Breast epithelium (tissue), 4 donors: Measurements from ENCODE around the gene APOC1. TPM values are rescaled to one million over a fixed set of nuclear protein-coding genes. Genes with fewer than 3 reads are reported as not detected.
"Not testable (repeated sequence)": the region's sequence is repeated elsewhere in the genome, so short reads cannot be mapped to it uniquely, and the experiment has no call there.

Experiments
- DNase-seq, 2 donors: peaks; one replicate each; pipeline ENCODE4 v3.0.0-alpha.2; 2019; ENCODE audit warnings: low spot score in 2 of 2
- H3K27ac ChIP-seq, 2 donors: fragments of 200-600 bp; sonication (generic) in 1 of 2; one replicate each; pipeline ENCODE4 v1.5.1; 2016 to 2019; ENCODE audit warnings: mild to moderate bottlenecking in 1 of 2
- H3K27me3 ChIP-seq, 2 donors: fragments of 200-600 bp; sonication (generic) in 1 of 2; one replicate each; pipeline versions ENCODE4 v1.5.1 to v1.6.0; 2017 to 2019; ENCODE audit warnings: control low read depth in 1 of 2, mild to moderate bottlenecking in 1 of 2
- H3K36me3 ChIP-seq: fragments of 200-600 bp; one replicate; pipeline ENCODE4 v1.5.1; 2019
- H3K4me1 ChIP-seq, 2 donors: fragments of 200-600 bp; sonication (generic); one replicate each; pipeline ENCODE4 v1.5.1; 2016 to 2019; ENCODE audit warnings: control low read depth in 1 of 2
- H3K4me3 ChIP-seq, 3 donors: fragments of 200-600 bp; sonication (generic); 1 replicate in 2 of 3; 2 replicates in 1 of 3; pipeline ENCODE4 v1.5.1; 2016 to 2019; ENCODE audit warnings: mild to moderate bottlenecking in 3 of 3, moderate library complexity in 2 of 3
- H3K9me3 ChIP-seq, 2 donors: fragments of 200-600 bp; sonication (generic) in 1 of 2; one replicate each; pipeline ENCODE4 v1.5.1; 2016 to 2019; ENCODE audit warnings: control low read depth in 1 of 2
- POLR2A ChIP-seq: fragments of 450-650 bp; IDR thresholded peaks from one replicate; pipeline ENCODE4 v1.6.1; 2016; ENCODE audit warnings: antibody characterized with exemption, mild to moderate bottlenecking, moderate library complexity
- POLR2AphosphoS5 ChIP-seq, 3 donors: sonication (generic); formaldehyde crosslinking; IDR thresholded peaks; one replicate each; pipeline ENCODE4 v1.6.1; 2017; ENCODE audit warnings: antibody characterized with exemption in 3 of 3
- intact Hi-C: fragments of 100-400 bp; cut with DNase I; formaldehyde crosslinking; loops from one replicate; pipeline ENCODE4 v1.15.1; 2023; ENCODE audit warnings: low total_unique reads
- total RNA-seq, 3 donors: library from RNA; depleted of rRNA; stranded (reverse); fragments of >200 nt; gene quantifications; one replicate each; pipeline ENCODE4 v1.1.0, GENCODE V29; 2016
- TF ChIP-seq, protein P1 (sequence below), 3 donors: fragments of 450-650 bp; IDR thresholded peaks; one replicate each; pipeline ENCODE4 v1.5.1; 2016 to 2017; ENCODE audit warnings: antibody characterized with exemption in 3 of 3, mild to moderate bottlenecking in 3 of 3, moderate library complexity in 3 of 3

Gene APOC1
- total RNA-seq, 3 donors from 2014 or later, result 59.0 to 285 (median 78.7) TPM

DNA sequence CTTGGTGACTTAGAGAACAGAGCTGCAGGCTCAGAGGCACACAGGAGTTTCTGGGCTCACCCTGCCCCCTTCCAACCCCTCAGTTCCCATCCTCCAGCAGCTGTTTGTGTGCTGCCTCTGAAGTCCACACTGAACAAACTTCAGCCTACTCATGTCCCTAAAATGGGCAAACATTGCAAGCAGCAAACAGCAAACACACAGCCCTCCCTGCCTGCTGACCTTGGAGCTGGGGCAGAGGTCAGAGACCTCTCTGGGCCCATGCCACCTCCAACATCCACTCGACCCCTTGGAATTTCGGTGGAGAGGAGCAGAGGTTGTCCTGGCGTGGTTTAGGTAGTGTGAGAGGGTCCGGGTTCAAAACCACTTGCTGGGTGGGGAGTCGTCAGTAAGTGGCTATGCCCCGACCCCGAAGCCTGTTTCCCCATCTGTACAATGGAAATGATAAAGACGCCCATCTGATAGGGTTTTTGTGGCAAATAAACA is 9.9 kb downstream of the APOC1 start:
- no peak for DNase-seq
- H3K27ac ChIP-seq, result peak overlapping the region in 1 of 2 donors; percentile 87
- no peaks in the 10 kb centered on the region for H3K9me3 ChIP-seq
- no peaks in the 10 kb centered on the region for H3K4me1 ChIP-seq
- no peak overlapping the region for H3K4me3 ChIP-seq
- H3K27me3 ChIP-seq, result no peaks in the 10 kb centered on the region
- intact Hi-C loops, result no loop called here
- TF ChIP-seq, protein P1, sequence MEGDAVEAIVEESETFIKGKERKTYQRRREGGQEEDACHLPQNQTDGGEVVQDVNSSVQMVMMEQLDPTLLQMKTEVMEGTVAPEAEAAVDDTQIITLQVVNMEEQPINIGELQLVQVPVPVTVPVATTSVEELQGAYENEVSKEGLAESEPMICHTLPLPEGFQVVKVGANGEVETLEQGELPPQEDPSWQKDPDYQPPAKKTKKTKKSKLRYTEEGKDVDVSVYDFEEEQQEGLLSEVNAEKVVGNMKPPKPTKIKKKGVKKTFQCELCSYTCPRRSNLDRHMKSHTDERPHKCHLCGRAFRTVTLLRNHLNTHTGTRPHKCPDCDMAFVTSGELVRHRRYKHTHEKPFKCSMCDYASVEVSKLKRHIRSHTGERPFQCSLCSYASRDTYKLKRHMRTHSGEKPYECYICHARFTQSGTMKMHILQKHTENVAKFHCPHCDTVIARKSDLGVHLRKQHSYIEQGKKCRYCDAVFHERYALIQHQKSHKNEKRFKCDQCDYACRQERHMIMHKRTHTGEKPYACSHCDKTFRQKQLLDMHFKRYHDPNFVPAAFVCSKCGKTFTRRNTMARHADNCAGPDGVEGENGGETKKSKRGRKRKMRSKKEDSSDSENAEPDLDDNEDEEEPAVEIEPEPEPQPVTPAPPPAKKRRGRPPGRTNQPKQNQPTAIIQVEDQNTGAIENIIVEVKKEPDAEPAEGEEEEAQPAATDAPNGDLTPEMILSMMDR (IDR thresholded peaks at IDR 0.05), result no peak
- TF ChIP-seq POLR2A, result no peak
- no peak for TF ChIP-seq POLR2AphosphoS5 (IDR thresholded peaks at IDR 0.05)
- no peaks in the 10 kb centered on the region for H3K36me3 ChIP-seq

- no peak for TF ChIP-seq POLR2A
- peak in 2 of 3 donors; percentile 64 to 93 for TF ChIP-seq POLR2AphosphoS5 (IDR thresholded peaks at IDR 0.05)
- H3K27me3 ChIP-seq, result no peaks in the 10 kb centered on the region
- H3K27ac ChIP-seq, result peak overlapping the region; percentile 55 to 87
- peak in 1 of 2 donors; percentile 75 for DNase-seq
- no peaks in the 10 kb centered on the region for H3K9me3 ChIP-seq
- no peaks in the 10 kb centered on the region for H3K4me1 ChIP-seq
- intact Hi-C loops, result no loop called here
- no peaks in the 10 kb centered on the region for H3K36me3 ChIP-seq
- H3K4me3 ChIP-seq, result no peak overlapping the region
Observed at GRCh38 chr19:44925114-44925891, 10.9 kb downstream of the APOC1 start.

- peak overlapping the region in 1 of 2 donors; percentile 87 for H3K27ac ChIP-seq
- H3K36me3 ChIP-seq, intact Hi-C loops, DNase-seq, H3K4me1 ChIP-seq, H3K27me3 ChIP-seq, H3K9me3 ChIP-seq: not testable (repeated sequence)
- H3K4me3 ChIP-seq, result peak overlapping the region in 1 of 3 donors; percentile 58
Observed at GRCh38 chr19:44926245-44927077, 12.1 kb downstream of the APOC1 start.

DNA sequence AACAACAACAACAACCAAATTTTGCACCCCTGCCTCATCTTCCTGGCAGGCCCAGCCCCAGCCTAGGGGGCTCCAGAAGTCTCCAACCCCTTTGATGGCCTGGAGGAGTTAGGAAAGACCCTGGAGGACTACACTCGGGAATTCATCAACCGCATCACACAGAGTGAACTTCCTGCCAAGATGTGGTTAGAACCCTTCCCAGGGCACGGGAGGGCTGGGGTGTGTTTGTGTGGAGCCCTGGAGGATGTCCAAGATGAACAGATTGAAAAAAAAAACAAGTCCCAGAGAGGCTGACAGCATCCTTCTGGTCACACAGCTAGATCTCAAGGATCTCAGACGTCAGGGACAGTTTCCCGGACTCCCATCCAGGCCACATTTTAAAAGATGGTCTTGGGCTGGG is 13.3 kb downstream of the APOC1 start:
- Histone ChIP-seq H3K27me3 (no peaks in the 10 kb centered on the region), H3K4me3 (no peak overlapping the region), H3K27ac (peak overlapping the region in 1 of 2 donors; percentile 87), H3K36me3 (no peaks in the 10 kb centered on the region), H3K9me3 (no peaks in the 10 kb centered on the region), H3K4me1 (no peaks in the 10 kb centered on the region)
- intact Hi-C loops, result no loop called here
- TF ChIP-seq, protein P1 (IDR thresholded peaks at IDR 0.05), result no peak
- TF ChIP-seq POLR2A, result no peak
- no peak for TF ChIP-seq POLR2AphosphoS5 (IDR thresholded peaks at IDR 0.05)
- DNase-seq, result no peak

DNA sequence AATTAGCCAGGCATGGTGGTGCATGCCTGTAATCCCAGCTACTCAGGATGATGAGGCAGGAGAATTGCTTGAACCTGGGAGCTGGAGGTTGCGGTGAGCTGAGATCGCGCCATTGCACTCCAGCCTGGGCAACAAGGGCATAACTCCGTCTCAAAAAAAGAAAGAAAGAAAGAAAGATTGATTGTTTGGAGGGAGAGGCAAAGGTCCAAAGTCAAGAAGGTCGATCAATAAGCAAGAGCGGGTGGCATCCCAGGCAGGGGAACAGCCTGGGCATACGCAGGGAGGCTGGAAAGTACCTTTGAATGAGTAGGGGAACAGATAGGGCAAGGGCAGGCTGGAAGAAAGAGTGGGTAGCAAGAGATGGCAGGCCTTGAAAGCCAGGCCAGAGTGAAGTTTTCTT is 15.7 kb downstream of the APOC1 start:
- no peak overlapping the region for H3K27ac ChIP-seq
- H3K4me1 ChIP-seq, result no peaks in the 10 kb centered on the region
- no peak overlapping the region for H3K4me3 ChIP-seq
- H3K27me3 ChIP-seq, result no peaks in the 10 kb centered on the region
- DNase-seq, result no peak
- H3K36me3 ChIP-seq, result no peaks in the 10 kb centered on the region
- H3K9me3 ChIP-seq, result no peaks in the 10 kb centered on the region
- TF ChIP-seq POLR2AphosphoS5 (IDR thresholded peaks at IDR 0.05) (no peak), POLR2A (no peak)
- TF ChIP-seq, protein P1 (IDR thresholded peaks at IDR 0.05), result no peak
- intact Hi-C loops, result no loop called here

DNA sequence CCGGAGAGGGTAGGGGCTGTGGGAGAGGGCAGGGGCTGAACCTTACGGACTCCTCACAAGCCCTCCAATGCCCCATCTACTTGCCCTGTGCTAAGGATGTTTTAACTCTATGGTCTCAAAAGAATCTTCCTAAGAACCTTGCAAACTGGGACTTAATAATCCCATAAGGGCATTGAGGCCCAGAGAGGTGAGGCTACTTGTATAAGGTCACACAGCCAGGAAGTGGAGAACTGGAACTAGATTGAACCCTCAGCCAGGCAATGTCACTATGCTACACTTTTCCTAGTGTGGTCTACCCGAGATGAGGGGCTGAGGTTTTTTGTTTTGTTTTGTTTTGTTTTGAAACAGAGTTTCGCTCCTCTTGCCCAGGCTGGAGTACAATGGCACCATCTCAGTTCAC is 17.1 kb downstream of the APOC1 start:
- no peaks in the 10 kb centered on the region for H3K9me3 ChIP-seq
- H3K4me1 ChIP-seq, result no peaks in the 10 kb centered on the region
- H3K27ac ChIP-seq, result no peak overlapping the region
- H3K36me3 ChIP-seq, result no peaks in the 10 kb centered on the region
- H3K27me3 ChIP-seq, result no peaks in the 10 kb centered on the region
- intact Hi-C loops, result no loop called here
- TF ChIP-seq, protein P1 (IDR thresholded peaks at IDR 0.05), result no peak
- TF ChIP-seq POLR2AphosphoS5 (IDR thresholded peaks at IDR 0.05) (no peak), POLR2A (no peak)
- H3K4me3 ChIP-seq, result no peak overlapping the region
- DNase-seq, result no peak
